SK-N-MC (cell line): ENCODE measurements around the gene SLC39A13.

Source experiments
- EZH2 ChIP-seq: fragments of 200-600 bp; sonication (generic); IDR thresholded peaks from one replicate; pipeline ENCODE4 v1.6.1; 2017; ENCODE audit warnings: antibody characterized with exemption
- POLR2AphosphoS5 ChIP-seq: IDR thresholded peaks from 2 replicates; pipeline ENCODE4 v1.6.1; 2012; ENCODE audit warnings: mild to moderate bottlenecking, low read depth, low read length, borderline replicate concordance

DNA sequence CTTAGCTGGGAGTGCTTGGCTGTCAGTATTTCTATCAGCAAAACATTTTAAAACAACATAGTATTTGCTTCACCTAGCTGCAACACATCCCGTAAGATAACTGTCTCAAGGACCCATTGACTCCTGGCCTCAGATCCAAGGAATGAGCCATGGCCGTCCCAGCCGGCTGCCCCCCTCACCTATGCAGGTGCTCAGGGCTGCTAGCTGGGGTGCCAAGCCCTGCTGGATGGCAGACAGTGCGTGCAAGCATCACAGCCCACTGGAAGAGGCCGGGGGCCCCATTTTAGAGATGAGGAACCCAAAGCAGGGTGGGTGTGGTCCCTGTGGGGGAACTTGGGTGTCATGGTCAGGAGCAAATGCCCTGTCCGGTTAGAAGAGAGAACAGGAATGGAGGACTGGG lies 9.3 kb downstream of the SLC39A13 start:
- no peak for TF ChIP-seq EZH2
- peak; percentile 18; the same call in 1 of the 2 replicates for TF ChIP-seq POLR2AphosphoS5
